Stimulated activated CD8-positive, alpha-beta memory T cell treated with anti-CD3 and anti-CD28 coated beads, Interleukin-12 subunit alpha, Interleukin-12 subunit beta, amount 100 ng/mL, for 4 hours (primary cell): Measurements from ENCODE around the gene CLSTN2.

Source experiments
- DNase-seq: peaks from one replicate; pipeline ENCODE4 v3.0.0-alpha.2; 2020; ENCODE audit warnings: low read depth

Gene CLSTN2

GRCh38 chr3:140501770-140502364, 566.9 kb downstream of the CLSTN2 start:
- DNase-seq, result no peak

- no peak for DNase-seq
Measured at GRCh38 chr3:140505213-140505612, 570.2 kb downstream of the CLSTN2 start.

GRCh38 chr3:140505876-140506275, 570.9 kb downstream of the CLSTN2 start:
- no peak for DNase-seq

- DNase-seq, result no peak
Measured at GRCh38 chr3:140508550-140508949, 573.6 kb downstream of the CLSTN2 start.

GRCh38 chr3:140509534-140509933, 574.5 kb downstream of the CLSTN2 start:
- no peak for DNase-seq

- no peak for DNase-seq
Measured at GRCh38 chr3:140510303-140510861, 575.4 kb downstream of the CLSTN2 start.

- no peak for DNase-seq
Measured at GRCh38 chr3:140521751-140522445, 586.9 kb downstream of the CLSTN2 start.

- no peak for DNase-seq
Measured at GRCh38 chr3:140522653-140523380, 587.8 kb downstream of the CLSTN2 start.

GRCh38 chr3:140523600-140523999, 588.6 kb downstream of the CLSTN2 start:
- no peak for DNase-seq

GRCh38 chr3:140527156-140527555, 592.2 kb downstream of the CLSTN2 start:
- no peak for DNase-seq

- no peak for DNase-seq
Measured at GRCh38 chr3:140529096-140529495, 594.1 kb downstream of the CLSTN2 start.

- no peak for DNase-seq
Measured at GRCh38 chr3:140529558-140529957, 594.6 kb downstream of the CLSTN2 start.

- DNase-seq, result no peak
Measured at GRCh38 chr3:140530131-140530530, 595.1 kb downstream of the CLSTN2 start.

GRCh38 chr3:140530603-140531002, 595.6 kb downstream of the CLSTN2 start:
- no peak for DNase-seq

- no peak for DNase-seq
Measured at GRCh38 chr3:140532793-140533330, 597.9 kb downstream of the CLSTN2 start.

GRCh38 chr3:140536926-140537726, 602.1 kb downstream of the CLSTN2 start:
- DNase-seq, result no peak

GRCh38 chr3:140537727-140538082, 602.7 kb downstream of the CLSTN2 start:
- no peak for DNase-seq

GRCh38 chr3:140540262-140540661, 605.3 kb downstream of the CLSTN2 start:
- DNase-seq, result no peak

GRCh38 chr3:140541975-140542653, 607.1 kb downstream of the CLSTN2 start:
- no peak for DNase-seq

GRCh38 chr3:140545197-140545596, 610.2 kb downstream of the CLSTN2 start:
- DNase-seq, result no peak

- DNase-seq, result no peak
Measured at GRCh38 chr3:140545756-140546155, 610.8 kb downstream of the CLSTN2 start.
